Fibroblast of skin of left quadriceps (primary cell): ENCODE results near the gene TNRC6C.
"Not testable (repeated sequence)": the region's sequence is repeated elsewhere in the genome, so short reads cannot be mapped to it uniquely, and the experiment has no call there.

Experiments used
- DNase-seq, 2 experiments: peaks; one replicate each; pipeline ENCODE4 v3.0.0-alpha.2; 2013; ENCODE audit warnings: low read depth in 2 of 2

Gene TNRC6C

DNA sequence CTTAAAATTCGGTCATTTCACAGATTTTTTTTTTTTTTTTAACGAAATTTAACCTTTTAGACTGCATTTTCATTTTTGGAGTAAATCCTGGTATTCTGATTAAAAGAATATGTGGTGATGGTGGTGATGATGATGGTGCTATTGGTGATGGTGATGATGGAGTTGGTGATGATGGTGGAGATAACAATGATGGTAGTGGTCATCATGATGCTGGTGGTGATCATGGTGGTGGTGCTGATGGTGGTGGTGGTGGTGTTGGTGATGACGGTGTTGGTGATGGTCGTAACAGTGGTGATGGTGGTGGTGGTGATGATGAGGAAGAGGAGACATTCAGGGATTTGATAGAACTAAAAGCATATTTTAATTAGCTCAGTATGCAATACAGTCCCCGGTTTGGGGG is 84.0 kb downstream of the TNRC6C start:
- no peak for DNase-seq

- no peak for DNase-seq
These were observed 84.5 kb downstream of the TNRC6C start for GRCh38 chr17:78043031-78043430.

GRCh38 chr17:78044280-78044835 is 85.9 kb downstream of the TNRC6C start:
- no peak for DNase-seq

DNA sequence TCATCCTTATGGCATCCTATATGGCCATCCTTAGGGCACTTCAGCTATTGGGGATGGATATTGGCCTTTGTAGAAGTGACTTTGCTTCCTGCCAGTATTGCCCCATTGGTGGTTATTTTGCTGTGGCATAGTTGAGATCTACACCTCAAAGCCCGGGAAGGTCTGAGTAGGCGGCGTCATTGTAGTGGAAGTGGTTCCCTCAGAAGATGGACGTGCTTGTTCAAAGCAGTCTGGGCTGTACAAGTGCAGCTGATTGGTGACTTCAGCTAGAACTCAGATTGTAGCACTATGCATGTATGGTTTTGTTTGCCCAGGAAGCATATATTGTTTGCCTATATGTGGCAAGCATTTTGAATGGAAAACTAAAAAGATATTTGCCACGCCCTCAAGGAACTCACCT is 86.8 kb downstream of the TNRC6C start:
- no peak for DNase-seq

- DNase-seq, result no peak
These were observed 88.4 kb downstream of the TNRC6C start for GRCh38 chr17:78046923-78047322.

DNA sequence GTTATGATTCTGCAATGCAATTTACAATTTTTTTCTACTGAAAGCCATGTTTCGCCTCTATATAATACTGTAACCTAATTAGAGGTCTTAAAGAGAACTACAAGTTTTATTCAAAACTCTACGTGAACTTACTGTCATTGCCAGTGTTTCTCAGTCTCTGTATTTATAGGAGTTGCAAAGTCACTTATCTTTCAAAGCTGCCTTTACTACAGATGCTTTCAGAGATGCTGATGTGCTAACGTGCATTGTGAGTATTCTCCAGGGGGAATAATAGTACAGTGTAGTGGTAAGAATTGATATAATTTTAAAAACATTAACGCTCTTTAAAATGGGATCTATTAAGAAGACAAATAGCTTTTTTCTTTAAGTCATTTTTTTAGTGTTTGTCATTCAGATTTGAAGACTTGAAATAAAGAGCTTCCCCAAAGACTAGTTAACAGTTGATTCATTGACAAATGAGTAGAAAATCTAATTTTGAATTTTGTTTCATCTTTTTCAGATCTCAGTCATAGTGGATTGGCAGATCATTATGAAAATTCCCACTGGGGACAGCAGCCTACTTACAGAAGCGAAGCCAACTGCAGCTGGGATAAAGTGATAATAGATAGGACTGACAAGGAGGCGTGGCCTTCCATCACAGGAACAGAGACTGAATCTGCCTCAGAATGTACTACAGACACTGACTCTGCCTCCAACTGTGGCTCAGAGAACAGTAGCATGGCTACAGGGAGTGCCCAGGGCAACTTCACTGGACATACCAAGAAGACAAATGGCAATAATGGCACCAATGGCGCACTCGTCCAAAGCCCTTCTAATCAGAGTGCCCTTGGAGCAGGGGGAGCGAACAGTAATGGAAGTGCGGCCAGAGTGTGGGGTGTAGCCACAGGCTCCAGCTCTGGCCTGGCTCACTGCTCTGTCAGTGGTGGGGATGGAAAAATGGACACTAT is 90.1 kb downstream of the TNRC6C start:
- DNase-seq, result no peak

DNA sequence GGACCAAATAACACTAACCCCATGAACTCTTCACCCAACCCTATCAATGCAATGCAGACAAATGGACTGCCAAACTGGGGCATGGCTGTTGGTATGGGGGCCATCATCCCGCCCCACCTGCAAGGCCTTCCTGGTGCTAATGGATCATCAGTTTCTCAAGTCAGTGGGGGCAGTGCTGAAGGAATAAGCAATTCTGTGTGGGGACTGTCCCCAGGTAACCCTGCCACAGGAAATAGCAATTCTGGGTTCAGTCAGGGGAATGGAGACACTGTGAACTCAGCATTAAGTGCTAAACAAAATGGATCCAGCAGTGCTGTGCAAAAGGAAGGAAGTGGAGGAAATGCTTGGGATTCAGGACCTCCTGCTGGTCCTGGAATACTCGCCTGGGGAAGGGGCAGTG is 91.1 kb downstream of the TNRC6C start:
- no peak for DNase-seq

GRCh38 chr17:78051186-78051972 is 92.9 kb downstream of the TNRC6C start:
- no peak for DNase-seq

DNA sequence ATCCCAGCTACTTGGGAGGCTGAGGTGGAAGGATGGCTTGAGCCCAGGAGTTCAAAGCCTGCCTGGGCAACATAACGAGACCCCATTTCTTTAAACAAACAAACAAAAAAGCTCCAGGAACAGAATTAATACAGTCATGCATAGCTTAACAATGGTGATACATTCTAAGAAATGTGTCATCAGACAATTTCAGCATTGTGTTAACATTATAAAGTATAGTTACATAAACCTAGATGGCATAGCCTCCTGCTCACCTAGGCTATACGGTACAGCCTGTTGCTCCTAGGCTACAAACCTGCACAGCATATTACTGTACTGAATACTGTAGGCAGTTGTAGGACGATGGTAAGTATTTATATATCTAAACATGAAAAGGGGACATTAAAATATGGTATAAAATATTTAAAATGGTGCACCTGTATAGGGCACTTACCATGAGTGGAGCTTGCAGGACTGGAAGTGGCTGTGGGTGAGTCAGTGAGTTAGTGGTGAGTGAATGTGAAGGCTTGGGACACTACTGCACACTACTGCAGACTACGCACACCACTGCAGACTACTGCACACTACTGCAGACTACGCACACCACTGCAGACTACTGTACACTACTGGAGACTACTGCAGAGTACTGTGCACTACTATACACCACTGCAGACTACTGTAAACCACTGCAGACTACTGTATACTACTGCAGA is 95.4 kb downstream of the TNRC6C start:
- DNase-seq, result no peak

DNA sequence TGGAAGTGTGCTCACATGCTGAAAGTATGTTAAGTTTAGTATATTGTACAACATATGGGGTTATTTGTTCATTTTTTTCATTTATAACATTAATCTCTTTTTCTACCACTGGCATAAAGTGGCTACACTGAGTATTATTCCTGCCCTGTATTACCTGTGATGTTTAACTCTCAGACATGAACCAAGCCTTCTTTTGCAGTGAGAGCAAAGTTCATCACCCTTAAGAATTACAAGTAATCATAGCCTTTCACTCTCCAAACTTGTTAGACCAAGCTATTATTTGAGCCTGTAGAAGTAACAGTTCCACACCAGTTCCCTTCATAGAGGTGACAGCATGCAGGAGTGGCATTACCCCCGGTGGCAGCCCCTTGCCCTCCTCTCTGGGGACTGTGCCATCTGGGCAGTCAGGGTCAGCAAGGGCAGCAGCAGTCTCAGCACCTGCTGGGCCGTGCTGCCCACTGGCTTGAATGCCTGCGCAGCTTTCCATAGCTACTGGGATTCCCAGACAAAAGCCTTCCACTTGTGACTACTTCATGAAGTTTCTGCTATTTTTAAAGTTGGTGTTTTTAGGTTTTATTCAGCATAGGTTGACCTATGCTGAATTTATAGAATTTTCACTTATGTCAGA is 98.7 kb downstream of the TNRC6C start:
- no peak for DNase-seq

- DNase-seq, result no peak
These were observed 99.5 kb downstream of the TNRC6C start for GRCh38 chr17:78058001-78058400.

DNA sequence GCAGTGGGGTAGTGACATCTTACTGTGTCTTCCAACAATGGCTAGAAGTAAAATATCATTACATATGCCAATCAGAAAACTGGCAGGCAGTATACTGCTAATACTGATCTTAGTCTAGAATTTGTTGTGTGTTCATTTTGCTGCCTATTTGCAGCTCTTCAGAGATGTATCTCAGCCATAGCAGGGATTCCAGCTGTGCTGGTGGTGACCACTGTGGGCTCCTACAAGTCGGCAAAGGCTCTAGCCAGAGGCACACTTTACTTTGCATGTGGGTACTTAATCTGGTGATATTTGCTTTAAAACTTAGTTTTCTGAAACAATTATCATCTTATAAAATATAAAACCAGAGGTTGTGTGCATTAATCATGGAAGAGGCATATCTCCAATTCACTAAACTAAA is 100.1 kb downstream of the TNRC6C start:
- DNase-seq, result no peak

DNA sequence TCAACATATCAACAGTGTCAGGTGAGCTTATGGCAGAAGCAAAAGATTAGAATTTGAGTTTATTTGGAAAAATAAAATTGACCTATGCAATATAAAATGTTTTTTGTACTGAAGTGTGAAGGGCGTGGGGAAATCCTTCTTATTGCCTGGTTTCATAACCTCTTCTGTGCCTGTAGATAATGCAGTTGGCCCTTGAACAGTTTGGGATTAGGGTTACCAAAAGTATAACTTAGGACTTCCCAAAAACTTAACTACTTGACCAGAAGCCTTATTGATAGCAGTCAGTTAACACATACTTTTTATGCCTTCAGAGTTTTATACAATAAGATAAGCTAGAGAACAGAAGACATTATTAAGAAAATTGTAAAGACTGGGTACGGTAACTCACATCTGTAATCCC is 104.1 kb downstream of the TNRC6C start:
- no peak for DNase-seq

- no peak for DNase-seq
These were observed 105.0 kb downstream of the TNRC6C start for GRCh38 chr17:78063489-78063888.

GRCh38 chr17:78064708-78065107 is 106.2 kb downstream of the TNRC6C start:
- no peak for DNase-seq

- not testable (repeated sequence) for DNase-seq
These were observed 108.5 kb downstream of the TNRC6C start for GRCh38 chr17:78066976-78067375.

DNA sequence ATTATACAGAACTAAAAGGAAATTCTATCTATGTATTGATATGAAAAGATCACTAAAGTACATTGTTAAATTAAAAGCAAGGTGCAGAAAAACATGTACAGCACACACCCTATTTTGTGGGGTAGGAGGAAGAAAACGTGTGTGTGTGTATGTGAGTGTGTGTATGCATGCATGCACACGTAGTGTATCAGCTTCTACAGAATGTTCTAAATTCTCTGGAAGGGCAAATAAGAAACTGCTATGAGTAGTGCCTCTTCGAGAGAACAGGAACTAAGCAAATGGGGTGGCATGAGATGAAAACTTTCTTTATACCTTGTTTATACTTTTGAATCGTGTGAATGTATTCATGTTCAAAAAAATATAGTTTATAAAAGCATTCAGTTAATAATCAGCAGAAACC is 111.2 kb downstream of the TNRC6C start:
- DNase-seq, result no peak

DNA sequence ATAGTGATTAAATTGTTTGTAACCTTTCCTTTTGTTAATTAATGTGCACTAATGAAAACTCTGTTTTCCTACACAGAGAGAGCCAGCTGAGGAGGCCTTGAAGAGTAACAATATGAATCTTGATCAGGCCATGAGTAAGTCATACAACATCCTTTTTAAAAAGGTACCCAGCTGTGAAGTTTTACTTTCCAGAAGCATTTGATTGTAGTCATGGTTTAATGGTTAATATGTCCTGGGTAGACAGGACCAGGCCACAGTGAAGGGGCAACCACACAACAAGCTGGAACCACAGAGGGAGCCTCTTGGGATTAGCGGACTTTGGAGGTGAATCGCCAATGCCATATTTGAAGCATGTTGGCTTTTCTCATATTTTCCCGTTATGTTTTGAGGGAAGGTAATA is 114.5 kb downstream of the TNRC6C start:
- no peak for DNase-seq

DNA sequence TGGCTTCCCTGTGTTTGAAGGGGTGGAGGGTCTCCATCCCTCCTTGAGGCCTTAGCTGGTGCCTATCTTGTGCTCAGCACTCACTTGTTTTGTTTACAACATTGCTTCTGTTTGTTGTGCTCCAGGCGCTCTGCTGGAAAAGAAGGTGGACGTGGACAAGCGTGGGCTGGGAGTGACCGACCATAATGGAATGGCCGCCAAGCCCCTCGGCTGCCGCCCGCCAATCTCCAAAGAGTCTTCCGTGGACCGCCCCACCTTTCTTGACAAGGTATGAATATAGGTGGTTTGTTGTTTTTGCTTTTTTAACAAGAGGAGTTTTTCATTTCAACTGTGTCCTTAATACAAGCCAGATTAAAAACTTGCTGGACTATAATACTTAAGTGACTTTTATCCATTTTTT is 116.5 kb downstream of the TNRC6C start:
- DNase-seq, result no peak

DNA sequence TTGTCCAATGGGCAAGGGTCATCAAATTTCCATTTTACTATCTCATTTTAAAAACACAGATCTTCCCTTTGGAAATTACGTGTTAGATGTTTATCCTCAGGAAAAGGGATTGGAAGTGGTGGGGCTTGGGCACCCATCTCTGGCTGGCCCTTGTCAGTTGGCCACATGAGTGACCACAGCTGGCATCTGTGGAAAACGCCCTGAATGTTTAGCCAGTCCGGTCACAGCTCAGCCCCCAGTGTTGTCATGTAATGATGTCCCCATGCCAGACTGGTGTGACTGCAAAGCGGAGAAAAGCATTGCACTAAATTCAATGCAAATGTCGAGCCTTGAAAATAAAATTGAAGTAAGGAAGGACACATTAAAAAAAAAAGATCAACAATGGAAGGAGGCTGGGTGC is 117.0 kb downstream of the TNRC6C start:
- DNase-seq, result no peak

DNA sequence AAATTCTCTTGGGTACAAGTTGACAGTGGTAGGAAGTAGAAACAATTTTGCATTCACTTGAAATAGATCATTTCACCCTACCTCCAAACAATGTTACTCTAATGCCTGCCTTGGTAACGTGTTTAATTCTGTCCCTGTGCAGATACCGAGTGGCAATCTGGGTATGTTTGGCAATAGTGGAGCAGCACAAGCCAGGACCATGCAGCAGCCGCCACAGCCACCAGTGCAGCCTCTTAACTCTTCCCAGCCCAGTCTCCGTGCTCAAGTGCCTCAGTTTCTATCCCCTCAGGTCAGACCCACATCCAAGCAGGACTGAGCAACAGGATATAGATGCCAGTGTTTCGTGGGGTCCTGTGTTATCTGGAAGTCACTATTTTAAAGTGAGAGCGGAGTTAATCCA is 120.8 kb downstream of the TNRC6C start:
- DNase-seq, result no peak

DNA sequence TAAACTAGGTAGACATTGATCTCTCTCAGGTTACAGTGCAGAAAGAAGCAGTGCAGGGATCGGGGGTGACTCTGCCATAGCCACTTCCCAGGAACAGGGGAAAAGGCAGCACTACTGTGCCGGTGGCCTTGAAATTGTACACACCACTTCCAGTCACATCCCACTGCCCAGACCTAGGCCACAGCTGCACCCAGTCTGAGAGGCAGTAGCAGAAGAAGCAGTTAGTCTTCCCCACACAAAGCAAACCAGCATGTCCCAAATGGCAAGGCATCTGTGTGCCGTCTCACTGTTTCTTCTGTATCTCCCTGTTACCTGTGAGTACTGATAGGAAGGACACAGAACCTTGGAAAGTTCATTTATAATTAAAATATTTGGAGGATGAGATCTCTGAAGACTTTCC is 123.0 kb downstream of the TNRC6C start:
- no peak for DNase-seq
